Adrenal gland (tissue), 12 donors: ENCODE data around the gene BRIP1. TPM values are rescaled to one million over a fixed set of nuclear protein-coding genes. Genes with fewer than 3 reads are reported as not detected.

Experiments used
- DNase-seq, 7 donors: peaks; one replicate each; pipeline ENCODE4 v3.0.0-alpha.2; 2019 to 2020
- H3K27ac ChIP-seq, 5 donors: fragments of 200-600 bp; sonication (generic) in 4 of 5; 1 replicate in 3 of 5; 2 replicates in 2 of 5; pipeline versions ENCODE4 v1.5.1 to v1.8.0; 2016 to 2020; ENCODE audit warnings: mild to moderate bottlenecking in 1 of 5
- H3K27me3 ChIP-seq: fragments of 200-600 bp; 2 replicates; pipeline ENCODE4 v1.8.0; 2021
- H3K36me3 ChIP-seq, 2 donors: fragments of 200-600 bp; replicated peaks in 1 of 2; 1 replicate in 1 of 2; 2 replicates in 1 of 2; pipeline versions ENCODE4 v1.5.1 to v1.8.0; 2018 to 2022
- H3K4me1 ChIP-seq, 2 donors: fragments of 200-600 bp; replicated peaks in 1 of 2; 1 replicate in 1 of 2; 2 replicates in 1 of 2; pipeline versions ENCODE4 v1.5.1 to v1.8.0; 2018 to 2021
- H3K4me3 ChIP-seq, 4 donors: fragments of 200-600 bp; sonication (generic) in 3 of 4; one replicate each; pipeline ENCODE4 v1.5.1; 2016 to 2018
- H3K9me3 ChIP-seq, 3 donors: fragments of 200-600 bp; sonication (generic) in 1 of 3; replicated peaks in 1 of 3; 1 replicate in 2 of 3; 2 replicates in 1 of 3; pipeline versions ENCODE4 v1.5.1 to v1.8.0; 2016 to 2021
- CTCF ChIP-seq, 6 experiments: fragments of 450-650 bp in 4 of 6; fragments of 200-600 bp in 2 of 6; sonication (generic) in 1 of 6; IDR thresholded peaks; 1 replicate in 5 of 6; 2 replicates in 1 of 6; pipeline versions ENCODE4 v1.5.1 to v1.8.0; 2016 to 2021; ENCODE audit warnings: antibody characterized with exemption in 6 of 6, mild to moderate bottlenecking in 2 of 6, moderate library complexity in 1 of 6
- POLR2A ChIP-seq, 2 donors: fragments of 450-650 bp; IDR thresholded peaks; one replicate each; pipeline ENCODE4 v1.6.1; 2017; ENCODE audit warnings: antibody characterized with exemption in 2 of 2, mild to moderate bottlenecking in 2 of 2, moderate library complexity in 1 of 2
- WGBS, 4 donors: extraction: QIAGEN DNeasy Blood & Tissue Kit in 2 of 4; methylation state at CpG; one replicate each; pipeline versions ENCODE4 v1.1.5 to v1.1.7; 2013 to 2017; 5-methylcytosine and 5-hydroxymethylcytosine counted together
- intact Hi-C, 2 donors: fragments of 100-400 bp; cut with DNase I; formaldehyde crosslinking; loops; one replicate each; pipeline versions ENCODE4 v1.14.1 to v1.15.0; 2022 to 2023
- polyA plus RNA-seq, 3 donors: library from polyadenylated mRNA; stranded (reverse); fragments of 200-250 nt in 2 of 3; fragments of 350-450 nt in 1 of 3; fragmentation: Illumina TruSeq in 1 of 3; extraction: RNeasy Lipid Tissue Mini Kit (QIAGEN cat#74804) in 1 of 3; gene quantifications; one replicate each; pipeline ENCODE4 v1.2.3, GENCODE V29; 2013 to 2014
- total RNA-seq, 9 donors: library from RNA; depleted of rRNA in 4 of 9; stranded (reverse); fragments of >200 nt in 4 of 9; fragments of 120-200 nt in 1 of 9; fragmentation: NEBNext Ultra II Directional in 1 of 9; extraction: Animal tissue kit (Norgen Biotek cat#: 25700) in 1 of 9; gene quantifications; one replicate each; pipeline versions ENCODE4 v1.1.0 to v1.2.4, GENCODE V29; 2013 to 2023
- donor health status: healthy with polysubstance abuse.
- donor health status: Bipolar disorder and iron deficiency.
- donor health status: DM: yes; HTN: yes; CAD: no.
- donor health status: DM: no; HTN: no; CAD: no.
- donor health status: DM: no; HTN: no; CAD: no.
- donor health status: DM: yes; HTN: yes; CAD: no.

The BRIP1 gene
- total and polyA plus RNA-seq, 12 donors: 0.06 to 6.9 (median 0.46) TPM

- no peaks in the 10 kb centered on the region for H3K4me1 ChIP-seq
- H3K9me3 ChIP-seq: no peaks in the 10 kb centered on the region
- H3K36me3 ChIP-seq: no peaks in the 10 kb centered on the region
- H3K4me3 ChIP-seq: no peak overlapping the region
- intact Hi-C loops: no loop called here
- H3K27me3 ChIP-seq: no peaks in the 10 kb centered on the region
- 78 to 88% (median 83%) methylated on average over 3 of the region's 3 CpGs for WGBS, 4 donors
- no peak for DNase-seq
- no peak overlapping the region for H3K27ac ChIP-seq
- no peak for TF ChIP-seq POLR2A (IDR thresholded peaks at IDR 0.05)
- no peak for TF ChIP-seq CTCF (IDR thresholded peaks at IDR 0.05)
Observed at GRCh38 chr17:61645920-61646319, 217.4 kb downstream of the BRIP1 start.

- H3K4me3 ChIP-seq: no peak overlapping the region
- no peaks in the 10 kb centered on the region for H3K36me3 ChIP-seq
- no peaks in the 10 kb centered on the region for H3K27me3 ChIP-seq
- H3K27ac ChIP-seq: no peak overlapping the region
- H3K4me1 ChIP-seq: no peaks in the 10 kb centered on the region
- 85 to 93% (median 91%) methylated on average over 2 of the region's 2 CpGs for WGBS, 4 donors
- H3K9me3 ChIP-seq: no peaks in the 10 kb centered on the region
- TF ChIP-seq POLR2A (IDR thresholded peaks at IDR 0.05) (no peak), CTCF (IDR thresholded peaks at IDR 0.05) (no peak)
- DNase-seq: no peak
- intact Hi-C loops: no loop called here
Observed at GRCh38 chr17:61644800-61645774, 218.2 kb downstream of the BRIP1 start.

GRCh38 chr17:61642768-61643167, 220.6 kb downstream of the BRIP1 start:
- Histone ChIP-seq H3K4me1 (no peaks in the 10 kb centered on the region), H3K27ac (no peak overlapping the region), H3K9me3 (no peaks in the 10 kb centered on the region), H3K36me3 (no peaks in the 10 kb centered on the region), H3K27me3 (no peaks in the 10 kb centered on the region), H3K4me3 (no peak overlapping the region)
- no peak for TF ChIP-seq POLR2A (IDR thresholded peaks at IDR 0.05)
- DNase-seq: no peak
- intact Hi-C loops: no loop called here
- 87 to 93% (median 90%) methylated on average over 2 of the region's 2 CpGs for WGBS, 4 donors

GRCh38 chr17:61641715-61642114, 221.6 kb downstream of the BRIP1 start:
- H3K27me3 ChIP-seq: no peaks in the 10 kb centered on the region
- H3K27ac ChIP-seq: no peak overlapping the region
- H3K4me1 ChIP-seq: no peaks in the 10 kb centered on the region
- WGBS, 4 donors: 48 to 78% (median 59%) methylated on average over 1 of the region's 1 CpG
- no peak overlapping the region for H3K4me3 ChIP-seq
- TF ChIP-seq POLR2A (IDR thresholded peaks at IDR 0.05) (no peak), CTCF (IDR thresholded peaks at IDR 0.05) (no peak)
- H3K9me3 ChIP-seq: no peaks in the 10 kb centered on the region
- intact Hi-C loops: no loop called here
- no peaks in the 10 kb centered on the region for H3K36me3 ChIP-seq
- DNase-seq: no peak
